ENCODE results near the gene CCDC138.

CCDC138 gene

DNA sequence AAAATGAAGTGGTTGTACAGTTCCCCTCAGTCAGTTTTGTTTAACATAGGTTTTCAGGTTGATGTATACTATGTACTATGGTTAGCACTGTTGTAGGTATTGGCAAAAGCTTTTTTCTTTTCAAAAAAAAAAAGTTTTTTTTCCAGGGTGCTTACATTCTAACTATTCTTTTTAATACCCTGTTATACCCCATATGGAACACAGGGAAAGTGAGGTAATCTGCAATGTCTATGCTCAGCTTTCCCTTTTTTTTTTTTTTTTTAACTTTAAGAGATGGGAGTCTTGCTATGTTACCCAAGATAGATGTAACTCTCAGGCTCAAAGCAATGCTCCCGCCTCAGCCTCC, 590 bp upstream of the CCDC138 start:
- no peak overlapping the region for H4K91ac ChIP-seq (ENCODE audit: low read length)
- no peak overlapping the region for H2BK5ac ChIP-seq (ENCODE audit: low read depth, low read length, poor library complexity, severe bottlenecking)
- H3K14ac ChIP-seq (ENCODE audit: low read length in 2 of 2) = no peak overlapping the region
- peaks cover 4 to 50% of the 10 kb centered on the region in 2 experiments for H3K36me3 ChIP-seq (ENCODE audit: control insufficient read depth in 1 of 2, insufficient read depth in 2 of 2, low read depth in 1 of 2, low read length in 2 of 2)
- H2AK5ac ChIP-seq (ENCODE audit: low read length, severe bottlenecking) = no peak overlapping the region
- H3K9me3 ChIP-seq (ENCODE audit: control insufficient read depth, low read length) = no peaks in the 10 kb centered on the region
- 0% methylated on average over 1 of the region's 1 CpG for WGBS
- H2BK120ac ChIP-seq (ENCODE audit: low read depth, low read length) = no peak overlapping the region
- no peak overlapping the region for H3K23ac ChIP-seq (ENCODE audit: low read length in 2 of 2)
- H3K4ac ChIP-seq (ENCODE audit: low read depth in 1 of 2, low read length in 2 of 2) = no peak overlapping the region
- H3K4me3 ChIP-seq (ENCODE audit: insufficient read depth in 1 of 2, low read depth in 1 of 2, low read length in 2 of 2) = peak overlapping the region; percentile 75 to 91
- no peaks in the 10 kb centered on the region for H3K27me3 ChIP-seq (ENCODE audit: control insufficient read depth in 1 of 2, insufficient read depth in 1 of 2, low read length in 2 of 2)
- no peaks in the 10 kb centered on the region for H3K4me1 ChIP-seq (ENCODE audit: control insufficient read depth, insufficient read depth, low read depth, low read length)
- no peak overlapping the region for H2BK15ac ChIP-seq (ENCODE audit: low read depth, poor library complexity, severe bottlenecking)
- H2BK12ac ChIP-seq (ENCODE audit: low read length in 2 of 2) = no peak overlapping the region
- H3K79me1 ChIP-seq (replicated peaks; ENCODE audit: low read length, poor library complexity, severe bottlenecking) = peaks cover 11% of the 10 kb centered on the region
- H3K9ac ChIP-seq (ENCODE audit: low read length) = peak overlapping the region; percentile 91
- no peak overlapping the region for H4K8ac ChIP-seq (ENCODE audit: low read length)
- H3K4me2 ChIP-seq (ENCODE audit: low read length, poor library complexity, severe bottlenecking) = peak overlapping the region; percentile 100
- no peak for DNase-seq
- H2AFZ ChIP-seq (ENCODE audit: low read depth, low read length) = no peak overlapping the region
- peak overlapping the region; percentile 71 for H3K27ac ChIP-seq (ENCODE audit: low read length, poor library complexity, severe bottlenecking)
- no peak overlapping the region for H3K18ac ChIP-seq (ENCODE audit: low read depth in 1 of 2, low read length in 2 of 2)

DNA sequence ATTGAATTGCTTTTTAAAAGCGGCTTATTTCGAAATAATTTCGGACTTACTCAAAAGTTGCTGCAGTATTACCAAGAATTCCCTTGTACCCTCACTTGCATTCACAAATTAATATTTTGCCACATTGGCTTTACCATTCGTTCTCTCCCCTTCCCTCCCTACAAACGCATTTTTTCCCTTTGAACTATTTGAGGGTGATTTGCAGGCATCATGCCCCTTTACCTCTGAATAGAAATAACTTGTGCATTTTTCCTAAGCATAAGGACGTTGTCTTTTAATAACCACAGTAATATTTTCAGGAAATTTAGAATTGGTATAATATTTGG, 608 bp downstream of the CCDC138 start:
- Histone ChIP-seq H3K4me2 (ENCODE audit: low read length, poor library complexity, severe bottlenecking) (peak overlapping the region; percentile 100), H3K4ac (ENCODE audit: low read depth in 1 of 2, low read length in 2 of 2) (no peak overlapping the region), H4K8ac (ENCODE audit: low read length) (no peak overlapping the region), H4K91ac (ENCODE audit: low read length) (no peak overlapping the region), H2BK12ac (ENCODE audit: low read length in 2 of 2) (no peak overlapping the region), H2AFZ (ENCODE audit: low read depth, low read length) (no peak overlapping the region), H3K4me3 (ENCODE audit: insufficient read depth in 1 of 2, low read depth in 1 of 2, low read length in 2 of 2) (peak overlapping the region; percentile 89 to 91), H2AK5ac (ENCODE audit: low read length, severe bottlenecking) (no peak overlapping the region), H3K27me3 (ENCODE audit: control insufficient read depth in 1 of 2, insufficient read depth in 1 of 2, low read length in 2 of 2) (no peaks in the 10 kb centered on the region), H2BK120ac (ENCODE audit: low read depth, low read length) (peak overlapping the region; percentile 19), H3K27ac (ENCODE audit: low read length, poor library complexity, severe bottlenecking) (no peak overlapping the region), H3K9me3 (ENCODE audit: control insufficient read depth, low read length) (no peaks in the 10 kb centered on the region), H3K4me1 (ENCODE audit: control insufficient read depth, insufficient read depth, low read depth, low read length) (no peaks in the 10 kb centered on the region), H2BK15ac (ENCODE audit: low read depth, poor library complexity, severe bottlenecking) (no peak overlapping the region), H3K79me1 (replicated peaks; ENCODE audit: low read length, poor library complexity, severe bottlenecking) (peaks cover 11% of the 10 kb centered on the region), H3K23ac (ENCODE audit: low read length in 2 of 2) (no peak overlapping the region), H3K14ac (ENCODE audit: low read length in 2 of 2) (no peak overlapping the region), H3K18ac (ENCODE audit: low read depth in 1 of 2, low read length in 2 of 2) (no peak overlapping the region), H2BK5ac (ENCODE audit: low read depth, low read length, poor library complexity, severe bottlenecking) (no peak overlapping the region), H3K9ac (ENCODE audit: low read length) (peak overlapping the region; percentile 91), H3K36me3 (ENCODE audit: control insufficient read depth in 1 of 2, insufficient read depth in 2 of 2, low read depth in 1 of 2, low read length in 2 of 2) (peaks cover 4 to 41% of the 10 kb centered on the region in 2 experiments)
- no peak for DNase-seq
- 0% methylated on average over 5 of the region's 6 CpGs for WGBS

DNA sequence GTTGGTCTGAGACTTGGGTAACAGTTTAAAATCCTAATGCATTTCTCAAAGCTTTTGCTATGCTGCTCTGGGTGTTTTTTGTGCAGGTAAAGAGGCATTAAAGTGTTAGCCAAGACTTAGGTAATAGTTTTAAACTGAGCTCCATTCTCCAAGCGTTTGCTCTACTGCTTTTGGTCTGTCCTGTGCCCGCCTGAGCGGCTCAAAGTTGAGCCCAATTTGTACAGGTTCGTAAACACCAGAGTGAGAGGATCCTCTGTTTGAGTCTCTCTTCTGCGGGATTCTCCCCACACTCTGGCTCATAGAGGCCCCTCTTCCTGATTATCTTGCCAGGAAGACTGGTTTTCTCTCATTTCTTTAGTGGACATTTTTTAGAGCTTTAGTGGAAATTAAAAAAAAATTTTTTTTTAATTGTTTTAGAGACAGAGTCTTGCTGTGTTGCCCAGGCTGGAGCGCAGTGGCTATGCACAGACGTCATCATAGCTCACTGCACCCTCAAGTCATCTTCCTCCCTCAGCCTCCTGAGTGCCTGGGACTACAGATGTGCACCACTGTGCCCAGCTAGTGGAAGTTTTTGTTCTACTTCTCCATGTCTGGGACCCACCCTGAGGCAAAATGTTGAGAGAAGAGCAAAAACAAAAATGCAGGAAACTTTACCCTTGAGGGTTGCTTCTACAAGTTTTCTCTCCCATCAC, 16.6 kb downstream of the CCDC138 start:
- H3K27me3 ChIP-seq (ENCODE audit: control insufficient read depth in 1 of 2, insufficient read depth in 1 of 2, low read length in 2 of 2) = no peaks in the 10 kb centered on the region
- 97% methylated on average over 6 of the region's 7 CpGs for WGBS
- H2AK5ac ChIP-seq (ENCODE audit: low read length, severe bottlenecking) = no peak overlapping the region
- no peak for DNase-seq
- H3K4me1 ChIP-seq (ENCODE audit: control insufficient read depth, insufficient read depth, low read depth, low read length) = no peaks in the 10 kb centered on the region
- no peak overlapping the region for H3K9ac ChIP-seq (ENCODE audit: low read length)
- peaks cover 3 to 38% of the 10 kb centered on the region in 2 experiments for H3K36me3 ChIP-seq (ENCODE audit: control insufficient read depth in 1 of 2, insufficient read depth in 2 of 2, low read depth in 1 of 2, low read length in 2 of 2)
- H3K4me2 ChIP-seq (ENCODE audit: low read length, poor library complexity, severe bottlenecking) = no peak overlapping the region
- no peak overlapping the region for H2BK5ac ChIP-seq (ENCODE audit: low read depth, low read length, poor library complexity, severe bottlenecking)
- H3K4me3 ChIP-seq (ENCODE audit: insufficient read depth in 1 of 2, low read depth in 1 of 2, low read length in 2 of 2) = no peak overlapping the region
- no peak overlapping the region for H3K18ac ChIP-seq (ENCODE audit: low read depth in 1 of 2, low read length in 2 of 2)
- no peak overlapping the region for H2BK15ac ChIP-seq (ENCODE audit: low read depth, poor library complexity, severe bottlenecking)
- H4K8ac ChIP-seq (ENCODE audit: low read length) = no peak overlapping the region
- H3K79me1 ChIP-seq (replicated peaks; ENCODE audit: low read length, poor library complexity, severe bottlenecking) = peaks cover 13% of the 10 kb centered on the region
- no peak overlapping the region for H3K4ac ChIP-seq (ENCODE audit: low read depth in 1 of 2, low read length in 2 of 2)
- no peak overlapping the region for H3K23ac ChIP-seq (ENCODE audit: low read length in 2 of 2)
- H2AFZ ChIP-seq (ENCODE audit: low read depth, low read length) = no peak overlapping the region
- H3K9me3 ChIP-seq (ENCODE audit: control insufficient read depth, low read length) = no peaks in the 10 kb centered on the region
- H2BK120ac ChIP-seq (ENCODE audit: low read depth, low read length) = no peak overlapping the region
- H3K27ac ChIP-seq (ENCODE audit: low read length, poor library complexity, severe bottlenecking) = no peak overlapping the region
- H4K91ac ChIP-seq (ENCODE audit: low read length) = no peak overlapping the region
- no peak overlapping the region for H3K14ac ChIP-seq (ENCODE audit: low read length in 2 of 2)
- no peak overlapping the region for H2BK12ac ChIP-seq (ENCODE audit: low read length in 2 of 2)

DNA sequence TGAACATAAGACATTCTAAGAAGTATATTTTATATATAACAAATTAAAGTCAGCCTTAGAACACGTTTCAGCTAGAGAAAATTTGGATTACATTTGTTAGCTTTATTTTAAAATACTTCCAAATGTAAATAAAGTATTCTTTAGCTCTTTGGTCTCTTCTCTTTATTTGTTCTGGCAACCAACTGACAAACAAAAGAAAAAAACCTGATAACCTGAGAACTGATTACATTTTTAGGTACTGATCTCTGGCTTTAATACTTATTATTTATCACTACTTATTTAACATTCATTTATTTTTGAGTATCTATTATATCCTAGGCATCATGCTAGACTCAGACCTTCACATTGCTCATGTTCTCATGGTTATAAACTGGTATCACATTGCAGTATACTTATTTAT, 18.5 kb downstream of the CCDC138 start:
- no peak for DNase-seq
- Histone ChIP-seq H3K4me3 (ENCODE audit: insufficient read depth in 1 of 2, low read depth in 1 of 2, low read length in 2 of 2) (no peak overlapping the region), H3K9ac (ENCODE audit: low read length) (no peak overlapping the region), H3K18ac (ENCODE audit: low read depth in 1 of 2, low read length in 2 of 2) (no peak overlapping the region), H2BK15ac (ENCODE audit: low read depth, poor library complexity, severe bottlenecking) (no peak overlapping the region), H2AFZ (ENCODE audit: low read depth, low read length) (no peak overlapping the region), H3K4me2 (ENCODE audit: low read length, poor library complexity, severe bottlenecking) (no peak overlapping the region), H3K23ac (ENCODE audit: low read length in 2 of 2) (no peak overlapping the region), H3K27me3 (ENCODE audit: control insufficient read depth in 1 of 2, insufficient read depth in 1 of 2, low read length in 2 of 2) (no peaks in the 10 kb centered on the region), H3K4me1 (ENCODE audit: control insufficient read depth, insufficient read depth, low read depth, low read length) (no peaks in the 10 kb centered on the region), H2BK5ac (ENCODE audit: low read depth, low read length, poor library complexity, severe bottlenecking) (no peak overlapping the region), H4K91ac (ENCODE audit: low read length) (no peak overlapping the region), H3K4ac (ENCODE audit: low read depth in 1 of 2, low read length in 2 of 2) (no peak overlapping the region), H3K79me1 (replicated peaks; ENCODE audit: low read length, poor library complexity, severe bottlenecking) (peaks cover 17% of the 10 kb centered on the region), H3K27ac (ENCODE audit: low read length, poor library complexity, severe bottlenecking) (no peak overlapping the region), H4K8ac (ENCODE audit: low read length) (no peak overlapping the region), H2BK12ac (ENCODE audit: low read length in 2 of 2) (no peak overlapping the region), H2BK120ac (ENCODE audit: low read depth, low read length) (no peak overlapping the region), H3K9me3 (ENCODE audit: control insufficient read depth, low read length) (peaks cover 6% of the 10 kb centered on the region), H2AK5ac (ENCODE audit: low read length, severe bottlenecking) (no peak overlapping the region), H3K36me3 (ENCODE audit: control insufficient read depth in 1 of 2, insufficient read depth in 2 of 2, low read depth in 1 of 2, low read length in 2 of 2) (peaks cover 6 to 24% of the 10 kb centered on the region in 2 experiments), H3K14ac (ENCODE audit: low read length in 2 of 2) (no peak overlapping the region)
- WGBS = no CpG with 5 or more reads among the region's 1 CpG
